Uterus (tissue), 2 donors: Measurements from ENCODE around the gene TMEM273.

Source experiments
- CTCF ChIP-seq, 4 experiments: fragments of 200-600 bp in 2 of 4; fragments of 450-650 bp in 2 of 4; sonication (generic) in 2 of 4; IDR thresholded peaks; one replicate each; pipeline ENCODE4 v1.5.1; 2016 to 2019; ENCODE audit warnings: antibody characterized with exemption in 4 of 4, mild to moderate bottlenecking in 2 of 4, moderate library complexity in 1 of 4
- POLR2A ChIP-seq, 2 donors: fragments of 450-650 bp; IDR thresholded peaks; one replicate each; pipeline ENCODE4 v1.6.1; 2016; ENCODE audit warnings: antibody characterized with exemption in 2 of 2, mild to moderate bottlenecking in 1 of 2, moderate library complexity in 1 of 2

- TF ChIP-seq POLR2A (IDR thresholded peaks at IDR 0.05) (no peak), CTCF (IDR thresholded peaks at IDR 0.05) (no peak)
Observed at GRCh38 chr10:49213211-49213610, 25.0 kb upstream of the TMEM273 start.
